GM12878 (cell line): ENCODE results near the gene TNFRSF11A. TPM values are rescaled to one million over a fixed set of nuclear protein-coding genes. Genes with fewer than 3 reads are reported as not detected.
A peak's percentile ranks its signal among the peaks of the same experiment; 100 is the strongest.

Experiments used
- DPF2 ChIP-seq: fragments of 450-650 bp; IDR thresholded peaks from 2 replicates; pipeline ENCODE4 v1.6.1; 2017; ENCODE audit warnings: mild to moderate bottlenecking
- GABPA ChIP-seq: IDR thresholded peaks from 2 replicates; pipeline ENCODE4 v1.6.1; 2014; ENCODE audit warnings: antibody characterized with exemption, low read depth, mild to moderate bottlenecking, inconsistent platforms
- HDAC6 ChIP-seq: fragments of 200-600 bp; sonication (generic); IDR thresholded peaks from one replicate; pipeline ENCODE4 v1.8.0; 2017; ENCODE audit warnings: antibody characterized with exemption; ENCODE audit not compliant: unreplicated experiment
- JUND ChIP-seq: IDR thresholded peaks from 2 replicates; pipeline ENCODE4 v1.6.1; 2012; ENCODE audit warnings: low read depth, mild to moderate bottlenecking, low read length, improper control_type of control experiment, moderate library complexity
- KDM1A ChIP-seq: fragments of 200-600 bp; sonication (generic); IDR thresholded peaks from 2 replicates; pipeline ENCODE4 v1.6.1; 2016; ENCODE audit warnings: borderline replicate concordance
- PBX3 ChIP-seq: IDR thresholded peaks from 2 replicates; pipeline ENCODE4 v1.6.1; 2011; ENCODE audit warnings: mild to moderate bottlenecking, low read depth, low read length, moderate library complexity; ENCODE audit not compliant: insufficient replicate concordance
- SMARCA5 ChIP-seq: fragments of 450-650 bp; IDR thresholded peaks from 2 replicates; pipeline ENCODE4 v1.6.1; 2017; ENCODE audit warnings: mild to moderate bottlenecking
- SMC3 ChIP-seq: IDR thresholded peaks from 2 replicates; pipeline ENCODE4 v1.6.1; 2011; ENCODE audit warnings: low read length, improper control_type of control experiment, borderline replicate concordance
- TBL1XR1 ChIP-seq: IDR thresholded peaks from 2 replicates; pipeline ENCODE4 v1.6.1; 2012; ENCODE audit warnings: low read depth, low read length, improper control_type of control experiment
- YBX1 ChIP-seq: fragments of 450-650 bp; IDR thresholded peaks from 2 replicates; pipeline ENCODE4 v1.6.1; 2016; ENCODE audit warnings: antibody characterized with exemption
- ZBTB11 ChIP-seq: fragments of 450-650 bp; formaldehyde crosslinking; IDR thresholded peaks from 2 replicates; pipeline ENCODE4 v1.5.0; 2022; ENCODE audit warnings: mild to moderate bottlenecking, missing genetic modification characterization
- ZBTB40 ChIP-seq: fragments of 450-650 bp; IDR thresholded peaks from 2 replicates; pipeline ENCODE4 v1.6.1; 2016; ENCODE audit warnings: mild to moderate bottlenecking, moderate library complexity, borderline replicate concordance
- ZNF592 ChIP-seq: fragments of 450-650 bp; IDR thresholded peaks from 2 replicates; pipeline ENCODE4 v1.6.1; 2017; ENCODE audit warnings: mild to moderate bottlenecking, moderate library complexity
- polyA plus RNA-seq, 11 experiments: library from polyadenylated mRNA; depleted of rRNA in 4 of 11; unstranded in 6 of 11; stranded (reverse) in 5 of 11; fragments of >200 nt; fragmentation: Nextera tagmentation in 4 of 11; fragmentation: Illumina TruSeq in 1 of 11; extraction: Ambion mirVana in 4 of 11; extraction: Trizol in 1 of 11; gene quantifications; 1 replicate in 1 of 11; 2 replicates in 10 of 11; pipeline versions ENCODE4 v1.2.1 to v1.2.3, GENCODE V29; 2011 to 2016; ENCODE audit warnings: inconsistent platforms in 2 of 11, missing spikeins in 2 of 11, low read depth in 1 of 11
- total RNA-seq, 4 experiments: library from RNA; depleted of rRNA in 3 of 4; stranded (reverse); fragments of >200 nt in 3 of 4; fragmentation: Illumina TruSeq in 1 of 4; extraction: Trizol in 1 of 4; gene quantifications; 2 replicates each; pipeline versions ENCODE4 v1.2.1 to v1.2.3, GENCODE V29; 2013 to 2021
- TF ChIP-seq, protein P1 (sequence below): fragments of 450-650 bp; IDR thresholded peaks from 2 replicates; pipeline ENCODE4 v1.6.1; 2017; ENCODE audit warnings: mild to moderate bottlenecking

Gene TNFRSF11A
- total and polyA plus RNA-seq, 10 of the 15 experiments (the other 5 are each of a cell fraction or from before 2014, with no cell fraction given) = 0.07 to 4.0 (median 0.23) TPM

DNA sequence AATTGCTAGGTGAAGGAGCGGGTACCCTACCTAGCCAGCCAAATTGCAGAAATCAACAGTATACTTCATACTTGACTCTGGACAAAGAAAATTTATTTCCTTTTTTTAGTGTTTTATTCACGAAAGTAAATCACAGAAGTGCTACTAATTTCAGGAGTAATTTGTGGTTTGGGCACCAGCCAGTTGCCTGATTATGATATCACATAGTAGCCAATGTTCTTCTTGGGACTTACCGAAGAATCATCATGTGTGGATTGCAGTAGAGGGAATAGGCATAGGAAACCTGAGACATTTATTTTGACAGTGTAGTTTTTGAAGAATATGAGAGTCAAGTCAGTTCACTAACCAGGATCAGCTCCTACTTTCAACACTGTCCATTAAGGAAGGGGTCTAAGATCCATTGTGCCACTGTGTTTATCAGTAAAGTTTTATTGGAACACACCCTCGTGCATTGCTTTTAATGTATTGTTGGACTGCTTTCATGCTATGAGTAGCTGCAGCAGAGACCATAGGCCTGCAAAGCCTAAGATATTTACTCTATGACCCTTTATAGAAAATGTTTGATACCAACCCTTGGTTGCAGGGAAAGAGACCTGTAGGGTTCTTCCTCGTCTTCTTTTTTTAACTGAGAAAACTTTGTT lies 32.1 kb downstream of the TNFRSF11A start (continued):
- no peak for TF ChIP-seq HDAC6
- no peak for TF ChIP-seq PBX3
- TF ChIP-seq SMARCA5 = no peak
- no peak for TF ChIP-seq GABPA
- TF ChIP-seq JUND = no peak
- no peak for TF ChIP-seq SMC3
- no peak for TF ChIP-seq KDM1A
- peak; percentile 64; the same call in 1 of the 2 replicates for TF ChIP-seq DPF2
- peak; percentile 84 for TF ChIP-seq ZBTB40
- TF ChIP-seq TBL1XR1 = no peak
- TF ChIP-seq, protein P1, sequence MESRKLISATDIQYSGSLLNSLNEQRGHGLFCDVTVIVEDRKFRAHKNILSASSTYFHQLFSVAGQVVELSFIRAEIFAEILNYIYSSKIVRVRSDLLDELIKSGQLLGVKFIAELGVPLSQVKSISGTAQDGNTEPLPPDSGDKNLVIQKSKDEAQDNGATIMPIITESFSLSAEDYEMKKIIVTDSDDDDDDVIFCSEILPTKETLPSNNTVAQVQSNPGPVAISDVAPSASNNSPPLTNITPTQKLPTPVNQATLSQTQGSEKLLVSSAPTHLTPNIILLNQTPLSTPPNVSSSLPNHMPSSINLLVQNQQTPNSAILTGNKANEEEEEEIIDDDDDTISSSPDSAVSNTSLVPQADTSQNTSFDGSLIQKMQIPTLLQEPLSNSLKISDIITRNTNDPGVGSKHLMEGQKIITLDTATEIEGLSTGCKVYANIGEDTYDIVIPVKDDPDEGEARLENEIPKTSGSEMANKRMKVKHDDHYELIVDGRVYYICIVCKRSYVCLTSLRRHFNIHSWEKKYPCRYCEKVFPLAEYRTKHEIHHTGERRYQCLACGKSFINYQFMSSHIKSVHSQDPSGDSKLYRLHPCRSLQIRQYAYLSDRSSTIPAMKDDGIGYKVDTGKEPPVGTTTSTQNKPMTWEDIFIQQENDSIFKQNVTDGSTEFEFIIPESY = no peak
- no peak for TF ChIP-seq ZBTB11
- no peak for TF ChIP-seq ZNF592
- TF ChIP-seq YBX1 = no peak
